T-cell (primary cell): Measurements from ENCODE around the gene ITGB6. TPM values are rescaled to one million over a fixed set of nuclear protein-coding genes. Genes with fewer than 3 reads are reported as not detected.

ENCODE experiments used
- ATAC-seq, 4 experiments: fragments of 200-7000 bp in 3 of 4; fragments of 150-1000 bp in 1 of 4; cut with Tn5 transposase; replicated peaks in 1 of 4; 1 replicate in 3 of 4; 2 replicates in 1 of 4; pipeline ENCODE4 v1.10.0; 2021; ENCODE audit warnings: moderate library complexity in 3 of 4, mild to moderate bottlenecking in 2 of 4, moderate number of reproducible peaks in 1 of 4
- CTCF ChIA-PET, 2 donors: fragments of 300-600 bp; sonication (Branson Sonifier 250); formaldehyde crosslinking; loops; one replicate each; lab custom pipeline; 2022; ENCODE audit warnings: antibody characterized with exemption in 2 of 2; lab: Charles Lee
- POLR2A ChIA-PET, 2 donors: fragments of 300-600 bp; sonication (Branson Sonifier 250); formaldehyde crosslinking; loops; one replicate each; lab custom pipeline; 2022; ENCODE audit warnings: antibody characterized with exemption in 2 of 2; lab: Charles Lee
- DNase-seq, 35 experiments: peaks; one replicate each; pipeline versions ENCODE4 v3.0.0 to v3.0.0-alpha.2; 2013 to 2023
- H3K27ac ChIP-seq: one replicate; pipeline ENCODE4 v1.5.1; 2013; ENCODE audit warnings: low read length
- H3K27me3 ChIP-seq, 2 experiments: replicated peaks in 1 of 2; 1 replicate in 1 of 2; 2 replicates in 1 of 2; pipeline versions ENCODE4 v1.6.1 to v1.7.0; 2013; ENCODE audit warnings: low read length in 1 of 2, mixed read lengths in 1 of 2; ENCODE audit not compliant: control insufficient read depth in 2 of 2, insufficient read depth in 2 of 2; ENCODE audit errors: extremely low read depth in 1 of 2
- H3K36me3 ChIP-seq, 2 donors: 1 replicate in 1 of 2; 2 replicates in 1 of 2; pipeline versions ENCODE4 v1.6.1 to v1.7.0; 2013; ENCODE audit warnings: low read length in 1 of 2; ENCODE audit not compliant: control insufficient read depth in 2 of 2, insufficient read depth in 1 of 2; ENCODE audit errors: extremely low read depth in 1 of 2
- H3K4me1 ChIP-seq, 2 experiments: 1 replicate in 1 of 2; 2 replicates in 1 of 2; pipeline versions ENCODE4 v1.6.1 to v1.7.0; 2013; ENCODE audit warnings: low read length in 2 of 2, mixed read lengths in 1 of 2; ENCODE audit not compliant: insufficient read depth in 2 of 2, control insufficient read depth in 1 of 2; ENCODE audit errors: extremely low read depth in 1 of 2
- H3K4me3 ChIP-seq, 2 donors: 1 replicate in 1 of 2; 2 replicates in 1 of 2; pipeline versions ENCODE4 v1.5.1 to v1.7.0; 2013; ENCODE audit warnings: mild to moderate bottlenecking in 2 of 2, low read length in 1 of 2, moderate library complexity in 1 of 2; ENCODE audit not compliant: control insufficient read depth in 1 of 2; ENCODE audit errors: extremely low read depth in 1 of 2
- H3K9me3 ChIP-seq: 2 replicates; pipeline ENCODE4 v1.7.0; 2013
- H3K27ac Mint-ChIP-seq, 2 donors: one replicate each; pipeline ENCODE4 v1.8.0; 2020 to 2021; ENCODE audit warnings: mild to moderate bottlenecking in 2 of 2, mixed read lengths in 2 of 2
- H3K27me3 Mint-ChIP-seq, 2 donors: one replicate each; pipeline ENCODE4 v1.8.0; 2021 to 2022; ENCODE audit warnings: mixed read lengths in 2 of 2
- H3K36me3 Mint-ChIP-seq: one replicate; pipeline ENCODE4 v1.8.0; 2021; ENCODE audit warnings: mixed read lengths
- H3K4me1 Mint-ChIP-seq, 3 donors: one replicate each; pipeline ENCODE4 v1.8.0; 2020 to 2022; ENCODE audit warnings: mixed read lengths in 3 of 3, mild to moderate bottlenecking in 1 of 3
- H3K4me3 Mint-ChIP-seq, 3 donors: one replicate each; pipeline ENCODE4 v1.8.0; 2020 to 2022; ENCODE audit warnings: mild to moderate bottlenecking in 3 of 3, mixed read lengths in 3 of 3, moderate library complexity in 3 of 3
- H3K9me3 Mint-ChIP-seq, 3 donors: one replicate each; pipeline ENCODE4 v1.8.0; 2020 to 2022; ENCODE audit warnings: mixed read lengths in 3 of 3
- WGBS: methylation state at CpG from one replicate; pipeline ENCODE4 v1.1.5; 2013; ENCODE audit warnings: missing lambda C conversion rate; ENCODE audit not compliant: insufficient coverage; 5-methylcytosine and 5-hydroxymethylcytosine counted together
- total RNA-seq, 35 experiments: library from RNA in 6 of 35; stranded (reverse) in 6 of 35; fragments of 120-200 nt in 1 of 35; gene quantifications; one replicate each; pipeline versions ENCODE4 v1.2.1 to v1.2.4 and lab custom pipeline; 2013 to 2026

ITGB6 gene
- total RNA-seq, 5 donors from 2014 or later (not counting 1 experiment from before 2014, with no cell fraction given), result 0.09 to 0.38 TPM; not detected in 3

GRCh38 chr2:160104115-160104514 is 96.0 kb downstream of the ITGB6 start:
- POLR2A ChIA-PET, result no interaction called here
- peaks cover 0 to 7% of the 10 kb centered on the region in 2 donors for H3K27me3 Mint-ChIP-seq
- no CpG with 5 or more reads among the region's 2 CpGs for WGBS

DNA sequence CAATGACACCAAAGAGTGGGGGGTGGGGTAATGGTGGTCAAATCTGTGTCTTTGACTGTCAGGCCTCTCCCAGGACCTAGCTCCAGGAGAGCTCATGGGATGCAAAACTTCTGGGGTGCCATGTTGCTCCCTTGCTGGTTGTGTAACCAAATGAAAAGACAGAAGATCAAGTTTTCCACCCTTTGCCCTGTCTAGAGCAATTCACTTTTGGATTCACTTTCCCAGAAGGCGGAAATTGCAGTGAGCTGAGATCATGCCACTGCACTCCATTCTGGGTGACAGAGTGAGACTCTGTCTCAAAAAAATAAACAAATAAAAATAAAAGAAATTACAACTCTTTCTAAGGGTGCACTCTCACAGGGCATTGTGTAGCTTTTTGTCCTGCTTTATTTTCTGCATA is 102.7 kb downstream of the ITGB6 start:
- no peaks in the 10 kb centered on the region for H3K4me1 ChIP-seq
- no peak overlapping the region for H3K27ac Mint-ChIP-seq
- H3K4me1 Mint-ChIP-seq, result no peaks in the 10 kb centered on the region
- peaks cover 0 to 4% of the 10 kb centered on the region in 2 experiments for H3K27me3 ChIP-seq
- H3K9me3 ChIP-seq, result no peaks in the 10 kb centered on the region
- ChIA-PET POLR2A (no interaction called here), CTCF (interaction anchor here in 1 of 2 donors (0.9 to 1.0 kb wide), 2 partner anchors 12 to 112 kb away, joined by 3 read pairs; no protein-coding TSS in a partner anchor)
- peaks cover 5 to 23% (median 22%) of the 10 kb centered on the region in 3 donors for H3K9me3 Mint-ChIP-seq
- WGBS, result 100% methylated on average over 1 of the region's 1 CpG
- DNase-seq (no peak), ATAC-seq (no peak)
- H3K27me3 Mint-ChIP-seq, result peaks cover 14 to 18% of the 10 kb centered on the region in 2 donors
- no peak overlapping the region for H3K27ac ChIP-seq
- H3K36me3 Mint-ChIP-seq, result no peaks in the 10 kb centered on the region
- no peaks in the 10 kb centered on the region for H3K36me3 ChIP-seq
- no peak overlapping the region for H3K4me3 ChIP-seq
- H3K4me3 Mint-ChIP-seq, result no peak overlapping the region

More at GRCh38 chr2:160104115-160104514, 96.0 kb downstream of the ITGB6 start:
- CTCF ChIA-PET, result no interaction called here
- Histone ChIP-seq H3K9me3 (no peaks in the 10 kb centered on the region), H3K4me3 (no peak overlapping the region), H3K36me3 (no peaks in the 10 kb centered on the region), H3K27me3 (no peaks in the 10 kb centered on the region), H3K4me1 (no peaks in the 10 kb centered on the region), H3K27ac (no peak overlapping the region)
- DNase-seq (no peak), ATAC-seq (no peak)
- H3K9me3 Mint-ChIP-seq, result no peaks in the 10 kb centered on the region
- no peaks in the 10 kb centered on the region for H3K4me1 Mint-ChIP-seq
- no peak overlapping the region for H3K27ac Mint-ChIP-seq
- H3K4me3 Mint-ChIP-seq, result no peak overlapping the region
- no peaks in the 10 kb centered on the region for H3K36me3 Mint-ChIP-seq

GRCh38 chr2:160096409-160096808 is 103.7 kb downstream of the ITGB6 start:
- ChIA-PET POLR2A (no interaction called here), CTCF (interaction anchor here in 1 of 2 donors (0.9 to 1.0 kb wide), 2 partner anchors 13 to 113 kb away, joined by 3 read pairs; no protein-coding TSS in a partner anchor)
- Mint-ChIP-seq H3K4me1 (no peaks in the 10 kb centered on the region), H3K27ac (no peak overlapping the region), H3K36me3 (no peaks in the 10 kb centered on the region), H3K27me3 (peaks cover 14 to 15% of the 10 kb centered on the region in 2 donors), H3K4me3 (no peak overlapping the region), H3K9me3 (peaks cover 7 to 28% (median 24%) of the 10 kb centered on the region in 3 donors)
- ATAC-seq (no peak), DNase-seq (no peak)
- Histone ChIP-seq H3K27me3 (peaks cover 0 to 6% of the 10 kb centered on the region in 2 experiments), H3K4me3 (no peak overlapping the region), H3K27ac (no peak overlapping the region), H3K9me3 (no peaks in the 10 kb centered on the region), H3K4me1 (no peaks in the 10 kb centered on the region), H3K36me3 (no peaks in the 10 kb centered on the region)
- WGBS, result 28% methylated on average over 3 of the region's 4 CpGs

DNA sequence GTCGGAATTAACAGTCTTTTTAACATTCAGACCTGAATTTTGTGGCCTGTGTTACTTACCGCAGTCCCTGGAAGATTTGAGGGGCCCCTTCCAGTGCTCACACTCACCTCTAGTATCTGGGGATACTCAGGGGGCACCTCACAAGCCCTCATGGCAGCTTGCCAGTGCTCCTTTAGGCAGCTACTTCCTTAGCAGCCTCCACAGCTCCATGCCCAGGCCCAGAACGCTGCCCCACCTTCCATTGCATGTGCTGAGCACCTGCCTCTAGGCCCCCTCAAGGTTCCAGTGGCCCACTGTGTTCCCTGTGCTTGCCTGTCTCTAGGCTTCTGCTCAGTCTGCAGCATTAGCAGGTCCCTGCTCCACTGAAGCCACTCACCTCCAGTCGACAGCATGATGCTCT is 107.6 kb downstream of the ITGB6 start:
- no peaks in the 10 kb centered on the region for H3K4me1 Mint-ChIP-seq
- Histone ChIP-seq H3K27me3 (peaks cover 0 to 6% of the 10 kb centered on the region in 2 experiments), H3K4me3 (no peak overlapping the region), H3K4me1 (no peaks in the 10 kb centered on the region), H3K9me3 (peaks cover 2% of the 10 kb centered on the region), H3K27ac (no peak overlapping the region), H3K36me3 (no peaks in the 10 kb centered on the region)
- no peak overlapping the region for H3K4me3 Mint-ChIP-seq
- peaks cover 33 to 56% (median 47%) of the 10 kb centered on the region in 3 donors for H3K9me3 Mint-ChIP-seq
- 78% methylated on average over 3 of the region's 4 CpGs for WGBS
- ATAC-seq, result no peak
- peaks cover 13 to 14% of the 10 kb centered on the region in 2 donors for H3K27me3 Mint-ChIP-seq
- CTCF ChIA-PET, result no interaction called here
- H3K27ac Mint-ChIP-seq, result no peak overlapping the region
- POLR2A ChIA-PET, result no interaction called here
- DNase-seq, result no peak
- peaks cover under 1% of the 10 kb centered on the region for H3K36me3 Mint-ChIP-seq

- peaks cover 3% of the 10 kb centered on the region for H3K36me3 Mint-ChIP-seq
- no peaks in the 10 kb centered on the region for H3K36me3 ChIP-seq
- peaks cover 13 to 14% of the 10 kb centered on the region in 2 donors for H3K27me3 Mint-ChIP-seq
- H3K27ac Mint-ChIP-seq, result no peak overlapping the region
- H3K4me1 Mint-ChIP-seq, result no peaks in the 10 kb centered on the region
- ChIA-PET CTCF (interaction anchor here in 1 of 2 donors (1.1 kb wide), 1 partner anchor 16 kb away, joined by 3 read pairs; no protein-coding TSS in a partner anchor), POLR2A (no interaction called here)
- ATAC-seq (no peak), DNase-seq (no peak)
- peaks cover 41 to 65% (median 51%) of the 10 kb centered on the region in 3 donors for H3K9me3 Mint-ChIP-seq
- no peak overlapping the region for H3K4me3 ChIP-seq
- peaks cover 0 to 6% of the 10 kb centered on the region in 2 experiments for H3K27me3 ChIP-seq
- H3K9me3 ChIP-seq, result peaks cover 2% of the 10 kb centered on the region
- no peak overlapping the region for H3K4me3 Mint-ChIP-seq
- no peaks in the 10 kb centered on the region for H3K4me1 ChIP-seq
- H3K27ac ChIP-seq, result no peak overlapping the region
Measured at GRCh38 chr2:160091381-160091780, 108.7 kb downstream of the ITGB6 start.

GRCh38 chr2:160087854-160088745 is 112.0 kb downstream of the ITGB6 start:
- Histone ChIP-seq H3K27me3 (peaks cover 0 to 6% of the 10 kb centered on the region in 2 experiments), H3K36me3 (no peaks in the 10 kb centered on the region), H3K9me3 (peaks cover 2% of the 10 kb centered on the region), H3K4me1 (no peaks in the 10 kb centered on the region), H3K4me3 (peak overlapping the region in 1 of 2 donors; percentile 11), H3K27ac (no peak overlapping the region)
- ATAC-seq (no peak), DNase-seq (peak in 1 of 35 experiments; percentile 13)
- Mint-ChIP-seq H3K9me3 (peaks cover 30 to 61% (median 46%) of the 10 kb centered on the region in 3 donors), H3K4me3 (no peak overlapping the region), H3K27ac (no peak overlapping the region), H3K27me3 (peaks cover under 1% of the 10 kb centered on the region in 2 donors), H3K36me3 (peaks cover 8% of the 10 kb centered on the region), H3K4me1 (no peaks in the 10 kb centered on the region)
- POLR2A ChIA-PET, result no interaction called here
- CTCF ChIA-PET, result interaction anchor here in 1 of 2 donors (0.6 to 1.5 kb wide), 2 partner anchors 10 to 33 kb away, joined by 3 read pairs; no protein-coding TSS in a partner anchor
- WGBS, result no CpG with 5 or more reads among the region's 4 CpGs
